GM12878 (cell line): ENCODE data around the gene BBOF1.

Source experiments
- CTCF ChIP-seq, 3 experiments: IDR thresholded peaks in 2 of 3; conservative IDR thresholded peaks in 1 of 3; 2 replicates each; pipeline ENCODE4 v1.5.1; 2011; ENCODE audit warnings: low read depth in 3 of 3, low read length in 3 of 3, mild to moderate bottlenecking in 3 of 3, control low read depth in 2 of 3, moderate library complexity in 2 of 3, inconsistent platforms in 1 of 3, mixed read lengths in 1 of 3; ENCODE audit not compliant: control insufficient read depth in 2 of 3, insufficient read depth in 1 of 3; ENCODE audit errors: extremely low read depth in 1 of 3
- HDGF ChIP-seq: fragments of 450-650 bp; IDR thresholded peaks from 2 replicates; pipeline ENCODE4 v1.6.1; 2016; ENCODE audit warnings: antibody characterized with exemption
- NFYA ChIP-seq: IDR thresholded peaks from 2 replicates; pipeline ENCODE4 v1.6.1; 2011; ENCODE audit warnings: low read depth, mild to moderate bottlenecking, low read length, improper control_type of control experiment, borderline replicate concordance
- POLR2A ChIP-seq: IDR thresholded peaks from 2 replicates; pipeline ENCODE4 v1.6.1; 2011; ENCODE audit warnings: low read depth, mild to moderate bottlenecking, low read length
- SIN3A ChIP-seq: IDR thresholded peaks from 2 replicates; pipeline ENCODE4 v1.6.1; 2012; ENCODE audit warnings: low read depth, low read length, improper control_type of control experiment
- SUZ12 ChIP-seq: fragments of 200-600 bp; sonication (generic); IDR thresholded peaks from one replicate; pipeline ENCODE4 v1.6.1; 2018; ENCODE audit warnings: antibody characterized with exemption, mild to moderate bottlenecking; ENCODE audit not compliant: unreplicated experiment

GRCh38 chr14:73997944-73998447 lies 21.2 kb upstream of the BBOF1 start:
- TF ChIP-seq NFYA (no peak), CTCF (IDR thresholded peaks at IDR 0.05 in 2 of 3, conservative IDR thresholded peaks at IDR 0.05 in 1 of 3; ENCODE audit: control insufficient read depth in 2 of 3, extremely low read depth in 1 of 3, insufficient read depth in 1 of 3, low read depth in 3 of 3, low read length in 3 of 3) (no peak), SUZ12 (no peak), POLR2A (no peak), HDGF (no peak), SIN3A (no peak)
